ENCODE data around the gene ANKS1B. TPM values are rescaled to one million over a fixed set of nuclear protein-coding genes. Genes with fewer than 3 reads are reported as not detected.

ANKS1B gene
- total RNA-seq, result 0.07 TPM in 1 of 2 replicates, not detected in the other

DNA sequence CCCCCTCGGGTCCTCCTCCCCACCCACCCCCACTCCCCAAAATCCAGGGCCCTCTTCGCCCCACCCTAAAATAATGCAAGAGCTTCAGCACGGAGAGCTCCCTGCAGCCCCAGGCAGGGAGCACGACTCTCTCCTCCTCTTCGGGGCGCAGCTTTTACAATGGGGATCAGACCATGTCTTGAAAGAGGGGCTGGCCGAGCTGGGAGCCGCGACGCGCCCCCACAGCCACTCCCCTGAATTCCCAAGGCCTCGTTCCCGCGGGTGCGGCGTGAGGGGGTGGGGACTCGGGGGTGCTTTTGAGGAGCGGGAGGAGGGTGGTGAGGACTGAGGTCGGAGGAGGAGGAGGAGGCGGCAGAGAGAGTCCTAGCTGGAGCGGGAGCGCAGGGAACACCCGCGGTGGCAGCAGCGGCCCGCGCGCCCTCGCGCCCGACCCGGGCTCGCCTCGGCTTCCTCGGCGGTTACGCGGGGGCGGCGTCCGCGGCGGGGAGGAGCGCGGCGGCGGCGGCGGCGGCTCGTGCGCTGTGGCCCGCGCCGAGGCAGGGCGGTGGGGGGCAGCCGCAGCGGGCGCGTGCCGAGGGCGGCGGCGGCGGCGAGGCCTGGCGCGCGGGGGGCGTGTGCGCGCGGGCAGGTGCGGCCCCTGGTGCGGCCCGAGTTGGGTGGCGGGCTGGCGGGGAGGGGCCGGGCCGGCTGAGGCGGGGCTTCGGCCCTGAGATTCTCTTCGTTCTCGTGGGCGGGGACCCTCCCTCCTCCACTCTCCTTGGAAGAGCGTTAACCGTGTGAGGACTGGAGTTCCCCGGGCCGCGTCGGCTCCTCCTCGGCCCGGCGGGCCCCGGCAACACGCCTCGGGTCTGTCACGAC is at the start of gene ANKS1B:
Gene ANKS1B (minus strand): TSS at position 666 of the 858 bp plus-strand sequence. CDS start 699 bp downstream, outside the sequence.

DNA sequence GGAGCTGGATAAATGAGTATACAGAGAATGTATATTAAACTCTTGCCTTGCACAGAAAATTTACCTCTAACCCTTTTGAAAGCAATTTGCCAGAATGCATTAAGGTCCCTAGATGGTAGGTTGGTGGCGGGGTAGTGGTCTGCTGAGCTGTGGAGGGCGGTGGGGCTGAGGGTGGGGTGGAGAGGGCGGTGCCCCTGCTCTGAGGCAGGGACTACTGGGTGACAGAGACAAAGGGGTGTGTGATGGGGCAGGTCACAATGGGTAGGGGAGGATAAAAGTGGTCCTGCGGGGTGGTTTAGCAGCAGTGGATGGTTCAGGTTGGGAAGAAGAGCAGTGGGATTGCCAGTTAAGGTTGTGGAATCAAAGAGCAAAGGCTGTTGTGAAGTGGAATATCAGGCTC is 337.3 kb downstream of the ANKS1B start, which contains the start of gene GARIN6:
Gene GARIN6 (plus strand): TSS at position 301 of the 400 bp plus-strand sequence. CDS start 422 bp downstream, outside the sequence.

Other genes with a start within 250 kb of the ANKS1B start
- 16.6 and 22.6 TPM in 2 replicates for gene BLTP3B, start 157.9 kb upstream of the ANKS1B start, total RNA-seq
- gene ACTR6, start 215.9 kb upstream of the ANKS1B start, total RNA-seq, result 19.1 and 20.1 TPM in 2 replicates

Data from nasal cavity respiratory epithelium epithelial cell of viscerocranial mucosa (primary cell).